DND-41 (cell line): Measurements from ENCODE around the gene SH2D4B.

ENCODE experiments used
- ATAC-seq: fragments of 200-7000 bp; cut with Tn5 transposase; 3 replicates; pipeline ENCODE4 v1.9.1; 2021; ENCODE audit warnings: low read depth; ENCODE audit not compliant: insufficient read depth
- DNase-seq: peaks from one replicate; pipeline ENCODE4 v3.0.0-alpha.2; 2020
- H2AFZ ChIP-seq: 2 replicates; pipeline ENCODE4 v1.6.0; 2012; ENCODE audit warnings: low read depth, low read length
- H3K27ac ChIP-seq: 2 replicates; pipeline ENCODE4 v1.5.1; 2012; ENCODE audit warnings: low read length, inconsistent platforms
- H3K27me3 ChIP-seq: fragments of 200-600 bp; sonication (generic); 2 replicates; pipeline ENCODE4 v1.6.0; 2012; ENCODE audit warnings: low read length, mild to moderate bottlenecking, inconsistent platforms; ENCODE audit not compliant: insufficient read depth, poor library complexity
- H3K36me3 ChIP-seq: 2 replicates; pipeline ENCODE4 v1.5.1; 2012; ENCODE audit warnings: low read length, inconsistent platforms; ENCODE audit not compliant: insufficient read depth
- H3K4me1 ChIP-seq: 2 replicates; pipeline ENCODE4 v1.5.1; 2012; ENCODE audit warnings: mild to moderate bottlenecking, low read length; ENCODE audit not compliant: insufficient read depth
- H3K4me2 ChIP-seq: 2 replicates; pipeline ENCODE4 v1.6.0; 2012; ENCODE audit warnings: mild to moderate bottlenecking, moderate library complexity, low read length, inconsistent platforms; ENCODE audit not compliant: insufficient read depth
- H3K4me3 ChIP-seq, 2 experiments: fragments of 200-600 bp in 1 of 2; shearing (Covaris generic) in 1 of 2; 2 replicates each; pipeline ENCODE4 v1.5.1; 2012 to 2016; ENCODE audit warnings: inconsistent platforms in 2 of 2, low read length in 2 of 2, mild to moderate bottlenecking in 2 of 2, low read depth in 1 of 2, moderate library complexity in 1 of 2
- H3K79me2 ChIP-seq: 2 replicates; pipeline ENCODE4 v1.6.0; 2012; ENCODE audit warnings: low read length, inconsistent platforms; ENCODE audit not compliant: insufficient read depth
- H3K9ac ChIP-seq: 2 replicates; pipeline ENCODE4 v1.6.0; 2012; ENCODE audit warnings: low read depth, mild to moderate bottlenecking, inconsistent platforms, low read length, moderate library complexity
- H3K9me3 ChIP-seq: 2 replicates; pipeline ENCODE4 v1.5.1; 2012; ENCODE audit warnings: low read length, moderate library complexity, mild to moderate bottlenecking, inconsistent platforms; ENCODE audit not compliant: insufficient read depth, severe bottlenecking
- H4K20me1 ChIP-seq: 2 replicates; pipeline ENCODE4 v1.6.0; 2012; ENCODE audit warnings: low read length; ENCODE audit not compliant: insufficient read depth
- EZH2 ChIP-seq: IDR thresholded peaks from 3 replicates; pipeline ENCODE4 v1.6.1; 2012; ENCODE audit warnings: borderline replicate concordance, low read depth, mild to moderate bottlenecking, moderate library complexity, low read length, inconsistent platforms; ENCODE audit not compliant: severe bottlenecking
- TF ChIP-seq, protein P1 (sequence below): IDR thresholded peaks from 2 replicates; pipeline ENCODE4 v1.5.1; 2012; ENCODE audit warnings: borderline replicate concordance, low read length, moderate library complexity, mild to moderate bottlenecking; ENCODE audit not compliant: poor library complexity, severe bottlenecking; ENCODE audit errors: extremely low read depth

Gene SH2D4B

DNA sequence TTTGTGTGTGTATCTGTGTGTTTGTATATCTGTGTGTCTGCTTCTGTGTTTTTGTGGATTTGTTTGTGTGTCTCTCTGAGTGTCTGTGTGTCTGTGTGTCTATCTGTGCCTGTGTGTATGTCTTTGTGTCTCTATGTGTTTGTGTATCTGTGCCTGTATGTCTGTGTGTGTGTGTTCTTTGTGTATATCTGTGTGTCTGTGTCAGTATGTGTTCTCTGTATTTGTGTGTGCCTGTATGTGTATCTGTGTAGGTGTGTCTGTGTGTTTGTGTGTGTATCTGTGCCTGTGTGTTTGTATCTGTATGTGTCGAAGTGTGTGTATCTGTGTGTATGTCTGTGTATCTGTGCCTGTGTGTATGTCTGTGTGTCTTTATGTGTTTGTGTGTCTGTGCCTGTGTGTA lies 118.2 kb downstream of the SH2D4B start:
- ATAC-seq (no peak), DNase-seq (no peak)
- Histone ChIP-seq H3K9ac (no peak overlapping the region), H3K79me2 (no peaks in the 10 kb centered on the region), H2AFZ (no peak overlapping the region), H3K4me2 (no peak overlapping the region), H3K4me3 (no peak overlapping the region), H3K4me1 (no peaks in the 10 kb centered on the region), H4K20me1 (no peaks in the 10 kb centered on the region), H3K9me3 (no peaks in the 10 kb centered on the region), H3K27ac (no peak overlapping the region), H3K27me3 (no peaks in the 10 kb centered on the region), H3K36me3 (no peaks in the 10 kb centered on the region)
- TF ChIP-seq, protein P1, sequence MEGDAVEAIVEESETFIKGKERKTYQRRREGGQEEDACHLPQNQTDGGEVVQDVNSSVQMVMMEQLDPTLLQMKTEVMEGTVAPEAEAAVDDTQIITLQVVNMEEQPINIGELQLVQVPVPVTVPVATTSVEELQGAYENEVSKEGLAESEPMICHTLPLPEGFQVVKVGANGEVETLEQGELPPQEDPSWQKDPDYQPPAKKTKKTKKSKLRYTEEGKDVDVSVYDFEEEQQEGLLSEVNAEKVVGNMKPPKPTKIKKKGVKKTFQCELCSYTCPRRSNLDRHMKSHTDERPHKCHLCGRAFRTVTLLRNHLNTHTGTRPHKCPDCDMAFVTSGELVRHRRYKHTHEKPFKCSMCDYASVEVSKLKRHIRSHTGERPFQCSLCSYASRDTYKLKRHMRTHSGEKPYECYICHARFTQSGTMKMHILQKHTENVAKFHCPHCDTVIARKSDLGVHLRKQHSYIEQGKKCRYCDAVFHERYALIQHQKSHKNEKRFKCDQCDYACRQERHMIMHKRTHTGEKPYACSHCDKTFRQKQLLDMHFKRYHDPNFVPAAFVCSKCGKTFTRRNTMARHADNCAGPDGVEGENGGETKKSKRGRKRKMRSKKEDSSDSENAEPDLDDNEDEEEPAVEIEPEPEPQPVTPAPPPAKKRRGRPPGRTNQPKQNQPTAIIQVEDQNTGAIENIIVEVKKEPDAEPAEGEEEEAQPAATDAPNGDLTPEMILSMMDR, result no peak
- TF ChIP-seq EZH2, result no peak

DNA sequence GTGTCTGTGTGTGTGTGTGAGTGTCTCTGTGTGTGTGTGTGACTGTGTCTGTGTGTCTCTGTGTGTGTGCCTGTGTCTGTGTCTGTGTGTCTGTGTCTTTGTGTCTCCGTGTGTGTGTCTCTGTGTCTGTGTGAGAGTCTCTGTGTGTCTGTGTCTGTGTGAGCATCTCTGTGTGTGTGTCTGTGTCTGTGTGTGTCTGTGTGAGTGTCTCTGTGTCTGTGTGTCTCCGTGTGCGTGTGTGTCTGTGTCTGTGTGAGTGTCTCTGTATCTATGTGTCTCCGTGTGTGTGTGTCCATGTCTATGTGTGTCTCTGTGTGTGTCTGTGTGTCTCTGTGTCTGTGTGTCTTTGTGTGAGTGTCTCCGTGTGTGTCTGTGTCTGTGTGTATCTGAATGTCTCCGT lies 120.4 kb downstream of the SH2D4B start:
- Histone ChIP-seq H3K4me1 (peaks cover 2% of the 10 kb centered on the region; the same call in 1 of the 2 replicates), H3K9ac (no peak overlapping the region), H3K36me3 (no peaks in the 10 kb centered on the region), H3K27me3 (no peaks in the 10 kb centered on the region), H3K9me3 (no peaks in the 10 kb centered on the region), H3K27ac (no peak overlapping the region), H3K4me3 (no peak overlapping the region), H4K20me1 (no peaks in the 10 kb centered on the region), H3K4me2 (no peak overlapping the region), H3K79me2 (no peaks in the 10 kb centered on the region), H2AFZ (no peak overlapping the region)
- DNase-seq (no peak), ATAC-seq (no peak)
- TF ChIP-seq EZH2, result no peak
- TF ChIP-seq, protein P1, result no peak

DNA sequence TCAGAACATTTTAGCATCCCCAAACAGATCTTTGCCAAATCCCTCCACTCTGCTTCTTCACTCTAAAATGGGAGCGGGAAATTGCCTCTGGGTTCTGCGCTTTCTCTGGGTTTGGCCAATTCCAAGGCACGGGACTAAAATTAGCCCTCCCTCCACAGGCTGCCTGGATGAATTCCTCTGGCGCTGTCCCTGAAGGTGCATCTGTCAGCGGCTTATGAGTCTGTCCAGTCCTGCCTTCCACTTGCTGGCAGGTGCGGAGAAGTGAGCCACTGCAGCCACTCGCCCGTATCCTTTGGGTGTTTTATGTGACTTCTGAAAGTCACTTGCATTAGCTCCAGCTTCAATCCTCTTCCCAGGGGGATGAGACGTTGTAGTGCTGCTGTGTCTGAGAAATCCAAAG lies 121.6 kb downstream of the SH2D4B start:
- no peak overlapping the region for H3K27ac ChIP-seq
- DNase-seq, result no peak
- H3K4me1 ChIP-seq, result peaks cover 2% of the 10 kb centered on the region; the same call in 1 of the 2 replicates
- H3K4me3 ChIP-seq, result no peak overlapping the region
- TF ChIP-seq, protein P1, result no peak
- TF ChIP-seq EZH2, result no peak
- no peaks in the 10 kb centered on the region for H3K27me3 ChIP-seq
- H3K36me3 ChIP-seq, result no peaks in the 10 kb centered on the region
- H3K79me2 ChIP-seq, result no peaks in the 10 kb centered on the region
- H3K9ac ChIP-seq, result no peak overlapping the region
- H4K20me1 ChIP-seq, result no peaks in the 10 kb centered on the region
- H2AFZ ChIP-seq, result no peak overlapping the region
- ATAC-seq, result no peak
- no peak overlapping the region for H3K4me2 ChIP-seq
- no peaks in the 10 kb centered on the region for H3K9me3 ChIP-seq

GRCh38 chr10:80660266-80660665 lies 122.6 kb downstream of the SH2D4B start:
- TF ChIP-seq, protein P1, result no peak
- no peak for TF ChIP-seq EZH2
- Histone ChIP-seq H3K4me2 (no peak overlapping the region), H4K20me1 (no peaks in the 10 kb centered on the region)

More at GRCh38 chr10:80660266-80660665, 122.6 kb downstream of the SH2D4B start:
- no peak overlapping the region for H2AFZ ChIP-seq
- DNase-seq (no peak), ATAC-seq (no peak)
- no peak overlapping the region for H3K27ac ChIP-seq
- no peak overlapping the region for H3K9ac ChIP-seq
- H3K9me3 ChIP-seq, result no peaks in the 10 kb centered on the region
- no peaks in the 10 kb centered on the region for H3K79me2 ChIP-seq
- no peaks in the 10 kb centered on the region for H3K36me3 ChIP-seq
- H3K4me3 ChIP-seq, result no peak overlapping the region
- H3K4me1 ChIP-seq, result peaks cover 2% of the 10 kb centered on the region; the same call in 1 of the 2 replicates
- no peaks in the 10 kb centered on the region for H3K27me3 ChIP-seq
